ENCODE data around the gene ARL6IP1.

Gene ARL6IP1

DNA sequence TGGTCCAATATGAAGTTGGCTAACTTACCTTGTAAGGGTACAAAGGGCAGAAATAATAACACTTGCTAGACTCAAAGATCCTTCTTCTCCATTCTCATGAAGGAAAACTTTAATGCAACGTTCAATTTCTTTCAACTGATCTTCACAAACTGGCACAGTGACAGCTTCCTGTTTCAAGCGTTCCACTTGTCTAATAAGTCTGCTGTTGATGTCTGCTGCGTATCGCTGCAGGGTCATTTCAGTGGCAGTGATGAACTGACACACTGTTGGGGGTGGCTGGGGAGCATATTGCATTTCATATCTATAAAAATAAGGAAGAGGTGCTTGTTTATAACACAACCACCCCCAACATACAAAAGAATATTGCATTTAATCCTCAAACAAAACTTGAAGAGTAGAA is 33.5 kb upstream of the ARL6IP1 start:
- DNase-seq (ENCODE audit: low read depth): no peak

DNA sequence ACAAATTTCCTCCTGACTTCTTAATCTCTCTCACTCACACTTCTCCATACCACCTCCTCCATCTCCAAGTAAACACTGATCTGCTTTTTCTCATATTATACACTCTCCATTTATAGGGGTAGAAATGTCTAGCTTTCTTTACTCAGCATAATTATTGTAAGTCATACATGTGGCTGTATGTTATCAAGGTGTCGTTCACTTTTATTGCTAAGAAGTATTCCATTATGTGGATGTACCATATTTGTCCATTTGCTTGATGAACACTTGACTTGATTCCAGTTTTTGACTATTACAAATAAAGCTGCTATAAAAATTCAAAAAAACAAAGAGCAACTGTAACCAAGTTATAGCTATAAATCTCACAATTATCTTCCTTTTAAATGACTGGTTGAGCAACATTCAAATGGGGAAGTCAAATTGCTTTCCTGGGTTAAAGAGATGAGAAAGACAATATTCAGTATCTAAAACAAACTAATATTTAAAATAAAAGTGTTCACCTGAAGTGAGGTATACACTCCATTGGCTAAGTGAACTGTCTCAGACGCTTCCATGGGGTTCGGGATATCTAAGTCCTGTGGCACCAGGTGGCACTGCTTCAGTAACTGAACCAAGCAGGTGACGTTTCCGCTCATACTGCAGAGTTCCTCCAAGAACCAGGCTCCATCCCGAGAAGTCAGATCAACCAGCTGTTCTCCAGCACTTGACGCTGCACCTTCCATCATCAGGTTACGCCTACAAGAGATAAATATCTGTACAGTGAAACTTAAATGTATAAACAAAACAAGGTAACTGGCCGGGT is 32.6 kb upstream of the ARL6IP1 start:
- no peak for DNase-seq (ENCODE audit: low read depth)
- H3K4me3 ChIP-seq (ENCODE audit: low read length): no peak overlapping the region
- TF ChIP-seq, protein P1, sequence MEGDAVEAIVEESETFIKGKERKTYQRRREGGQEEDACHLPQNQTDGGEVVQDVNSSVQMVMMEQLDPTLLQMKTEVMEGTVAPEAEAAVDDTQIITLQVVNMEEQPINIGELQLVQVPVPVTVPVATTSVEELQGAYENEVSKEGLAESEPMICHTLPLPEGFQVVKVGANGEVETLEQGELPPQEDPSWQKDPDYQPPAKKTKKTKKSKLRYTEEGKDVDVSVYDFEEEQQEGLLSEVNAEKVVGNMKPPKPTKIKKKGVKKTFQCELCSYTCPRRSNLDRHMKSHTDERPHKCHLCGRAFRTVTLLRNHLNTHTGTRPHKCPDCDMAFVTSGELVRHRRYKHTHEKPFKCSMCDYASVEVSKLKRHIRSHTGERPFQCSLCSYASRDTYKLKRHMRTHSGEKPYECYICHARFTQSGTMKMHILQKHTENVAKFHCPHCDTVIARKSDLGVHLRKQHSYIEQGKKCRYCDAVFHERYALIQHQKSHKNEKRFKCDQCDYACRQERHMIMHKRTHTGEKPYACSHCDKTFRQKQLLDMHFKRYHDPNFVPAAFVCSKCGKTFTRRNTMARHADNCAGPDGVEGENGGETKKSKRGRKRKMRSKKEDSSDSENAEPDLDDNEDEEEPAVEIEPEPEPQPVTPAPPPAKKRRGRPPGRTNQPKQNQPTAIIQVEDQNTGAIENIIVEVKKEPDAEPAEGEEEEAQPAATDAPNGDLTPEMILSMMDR (IDR thresholded peaks at IDR 0.05; ENCODE audit: insufficient read depth, low read depth, low read length, missing control alignments): no peak

More for the DNA sequence above, 33.5 kb upstream of the ARL6IP1 start:
- H3K4me3 ChIP-seq (ENCODE audit: low read length): no peak overlapping the region
- TF ChIP-seq, protein P1 (IDR thresholded peaks at IDR 0.05; ENCODE audit: insufficient read depth, low read depth, low read length, missing control alignments): no peak

DNA sequence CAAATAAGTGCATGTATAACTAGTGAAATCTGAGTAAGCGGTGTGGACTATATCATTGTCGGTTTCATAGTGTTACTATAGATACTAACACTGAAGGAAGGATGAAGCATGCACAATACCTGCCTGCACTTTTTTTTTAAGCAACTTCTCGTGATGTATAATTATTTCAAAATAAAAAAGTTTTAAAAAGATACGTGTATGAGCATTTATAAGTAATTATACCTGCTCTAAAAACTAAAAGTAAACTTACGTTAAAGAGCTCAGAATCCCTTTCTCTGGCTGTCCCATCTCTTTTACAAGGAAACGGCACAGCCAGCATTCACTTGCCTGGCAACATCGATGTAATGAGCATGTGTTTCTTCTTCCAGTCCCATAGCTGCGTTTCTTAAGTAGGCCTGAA is 31.3 kb upstream of the ARL6IP1 start:
- TF ChIP-seq, protein P1 (IDR thresholded peaks at IDR 0.05; ENCODE audit: insufficient read depth, low read depth, low read length, missing control alignments): no peak
- H3K4me3 ChIP-seq (ENCODE audit: low read length): no peak overlapping the region
- DNase-seq (ENCODE audit: low read depth): no peak

DNA sequence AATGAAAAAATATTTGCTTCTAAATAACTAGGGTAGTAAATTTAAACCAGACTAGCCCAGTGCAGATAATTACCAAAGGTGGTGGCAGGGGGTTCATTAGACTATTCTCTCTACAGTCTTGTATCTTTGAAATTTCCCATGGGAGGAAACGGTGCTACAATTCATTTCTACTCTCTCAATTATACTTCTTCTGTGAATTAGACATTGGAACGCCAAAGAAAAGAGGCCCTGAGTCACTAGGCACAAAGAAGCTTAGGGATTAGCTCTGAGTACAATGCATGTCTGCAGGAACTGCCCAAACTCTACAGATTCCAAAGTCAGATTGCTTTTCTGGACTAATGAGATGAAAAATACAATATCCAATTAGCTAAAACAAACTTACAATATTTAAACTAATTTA is 30.7 kb upstream of the ARL6IP1 start:
- no peak overlapping the region for H3K4me3 ChIP-seq (ENCODE audit: low read length)
- TF ChIP-seq, protein P1 (IDR thresholded peaks at IDR 0.05; ENCODE audit: insufficient read depth, low read depth, low read length, missing control alignments): no peak
- no peak for DNase-seq (ENCODE audit: low read depth)

DNA sequence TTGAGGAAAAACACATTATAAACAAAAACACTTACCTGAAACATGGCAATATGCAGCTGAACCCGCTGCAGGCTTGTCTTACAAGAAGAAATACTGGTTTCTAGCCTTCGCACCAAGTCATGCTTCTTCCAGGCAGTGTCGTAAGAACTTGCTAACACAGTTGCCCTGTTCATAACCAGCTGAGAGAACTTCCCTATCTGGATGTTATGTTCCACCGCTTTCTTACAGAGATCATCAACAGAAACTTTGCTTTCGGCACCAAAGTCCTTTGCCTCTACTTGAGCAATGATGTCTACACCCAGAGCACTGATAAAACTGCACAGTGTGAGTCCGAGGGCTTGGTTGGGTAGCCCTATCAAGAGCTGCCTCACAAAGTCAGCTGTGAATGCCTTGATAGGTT is 27.9 kb upstream of the ARL6IP1 start:
- H3K4me3 ChIP-seq (ENCODE audit: low read length): no peak overlapping the region
- TF ChIP-seq, protein P1 (IDR thresholded peaks at IDR 0.05; ENCODE audit: insufficient read depth, low read depth, low read length, missing control alignments): no peak
- DNase-seq (ENCODE audit: low read depth): peak; percentile 44

DNA sequence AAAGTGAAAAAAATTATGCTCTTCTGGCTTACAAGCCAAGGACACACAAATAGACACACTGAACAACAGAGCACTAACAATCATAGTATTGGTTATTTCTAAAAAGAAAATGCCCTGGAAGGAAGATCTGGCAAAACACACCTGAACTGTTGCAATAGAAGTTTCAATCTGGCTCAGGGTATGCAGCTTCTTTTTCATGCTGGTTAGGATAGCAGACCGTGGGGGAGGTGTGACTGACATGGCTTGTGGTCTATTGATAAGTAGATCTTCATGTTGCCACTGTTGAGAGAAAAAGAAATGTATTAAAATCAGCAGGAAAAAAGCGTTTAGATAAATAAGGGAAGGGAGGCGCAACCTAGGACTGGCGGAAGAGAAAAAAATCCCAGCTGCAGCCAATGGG is 26.5 kb upstream of the ARL6IP1 start:
- DNase-seq (ENCODE audit: low read depth): no peak
- TF ChIP-seq, protein P1 (IDR thresholded peaks at IDR 0.05; ENCODE audit: insufficient read depth, low read depth, low read length, missing control alignments): no peak
- H3K4me3 ChIP-seq (ENCODE audit: low read length): no peak overlapping the region

DNA sequence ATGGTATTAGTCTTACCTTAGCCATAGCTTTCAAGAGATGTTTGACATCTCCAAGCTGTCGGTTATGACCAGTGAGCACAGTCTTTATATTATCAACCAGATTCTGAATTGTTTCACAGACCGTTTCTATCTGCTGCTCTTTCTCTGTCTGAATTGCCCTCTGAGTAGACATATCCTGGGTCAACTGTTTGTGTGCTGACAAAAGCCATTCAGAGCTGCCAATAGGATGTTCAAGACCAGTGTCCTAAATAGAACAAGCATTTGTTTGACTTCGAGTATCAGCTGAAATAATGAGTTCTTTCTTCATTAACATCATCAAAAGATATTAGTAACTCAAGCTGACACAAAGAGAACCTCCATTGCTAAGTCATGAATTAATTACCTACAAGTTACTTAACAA is 14.9 kb upstream of the ARL6IP1 start:
- no peak overlapping the region for H3K4me3 ChIP-seq (ENCODE audit: low read length)
- no peak for DNase-seq (ENCODE audit: low read depth)

More for the DNA sequence above, 14.9 kb upstream of the ARL6IP1 start:
- TF ChIP-seq, protein P1 (IDR thresholded peaks at IDR 0.05; ENCODE audit: insufficient read depth, low read depth, low read length, missing control alignments): no peak
